ENCODE results near the gene MAP2K5. TPM values are rescaled to one million over a fixed set of nuclear protein-coding genes. Genes with fewer than 3 reads are reported as not detected.

MAP2K5 gene
- polyA plus RNA-seq, 1 donor from 2014 or later: 12.1 TPM

DNA sequence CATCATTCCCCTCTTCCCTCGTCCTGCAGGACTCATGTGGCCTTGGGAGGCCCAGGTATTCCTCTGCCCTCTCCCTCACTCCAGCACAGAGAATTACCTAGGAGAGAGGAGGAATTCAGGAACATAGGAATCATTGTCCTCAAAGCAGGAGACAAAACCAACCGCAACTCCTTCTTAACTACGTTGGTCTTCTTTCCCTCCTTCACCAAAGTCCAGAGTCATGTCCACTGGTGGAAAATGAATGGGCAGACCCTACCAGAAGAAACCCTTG lies 227.8 kb downstream of the MAP2K5 start:
- H3K27me3 ChIP-seq (ENCODE audit: insufficient read depth, low read depth, low read length): peaks cover 6% of the 10 kb centered on the region
- H2AFZ ChIP-seq (ENCODE audit: low read depth, low read length): no peak overlapping the region
- H3K4me3 ChIP-seq (ENCODE audit: low read length): no peak overlapping the region
- H3K9me2 ChIP-seq (ENCODE audit: insufficient read depth, low read length): no peaks in the 10 kb centered on the region
- no peak overlapping the region for H3K27ac ChIP-seq (ENCODE audit: low read length)
- no peak for TF ChIP-seq POLR2AphosphoS5 (IDR thresholded peaks at IDR 0.05)
- TF ChIP-seq TAF1 (IDR thresholded peaks at IDR 0.05; ENCODE audit: low read depth): no peak
- no peak for TF ChIP-seq EZH2 (IDR thresholded peaks at IDR 0.05; ENCODE audit: borderline replicate concordance, insufficient read depth, low read length, poor library complexity, severe bottlenecking)
- TF ChIP-seq, protein P1, sequence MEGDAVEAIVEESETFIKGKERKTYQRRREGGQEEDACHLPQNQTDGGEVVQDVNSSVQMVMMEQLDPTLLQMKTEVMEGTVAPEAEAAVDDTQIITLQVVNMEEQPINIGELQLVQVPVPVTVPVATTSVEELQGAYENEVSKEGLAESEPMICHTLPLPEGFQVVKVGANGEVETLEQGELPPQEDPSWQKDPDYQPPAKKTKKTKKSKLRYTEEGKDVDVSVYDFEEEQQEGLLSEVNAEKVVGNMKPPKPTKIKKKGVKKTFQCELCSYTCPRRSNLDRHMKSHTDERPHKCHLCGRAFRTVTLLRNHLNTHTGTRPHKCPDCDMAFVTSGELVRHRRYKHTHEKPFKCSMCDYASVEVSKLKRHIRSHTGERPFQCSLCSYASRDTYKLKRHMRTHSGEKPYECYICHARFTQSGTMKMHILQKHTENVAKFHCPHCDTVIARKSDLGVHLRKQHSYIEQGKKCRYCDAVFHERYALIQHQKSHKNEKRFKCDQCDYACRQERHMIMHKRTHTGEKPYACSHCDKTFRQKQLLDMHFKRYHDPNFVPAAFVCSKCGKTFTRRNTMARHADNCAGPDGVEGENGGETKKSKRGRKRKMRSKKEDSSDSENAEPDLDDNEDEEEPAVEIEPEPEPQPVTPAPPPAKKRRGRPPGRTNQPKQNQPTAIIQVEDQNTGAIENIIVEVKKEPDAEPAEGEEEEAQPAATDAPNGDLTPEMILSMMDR (IDR thresholded peaks at IDR 0.05; ENCODE audit: poor library complexity, severe bottlenecking): no peak
- TF ChIP-seq, protein P2, sequence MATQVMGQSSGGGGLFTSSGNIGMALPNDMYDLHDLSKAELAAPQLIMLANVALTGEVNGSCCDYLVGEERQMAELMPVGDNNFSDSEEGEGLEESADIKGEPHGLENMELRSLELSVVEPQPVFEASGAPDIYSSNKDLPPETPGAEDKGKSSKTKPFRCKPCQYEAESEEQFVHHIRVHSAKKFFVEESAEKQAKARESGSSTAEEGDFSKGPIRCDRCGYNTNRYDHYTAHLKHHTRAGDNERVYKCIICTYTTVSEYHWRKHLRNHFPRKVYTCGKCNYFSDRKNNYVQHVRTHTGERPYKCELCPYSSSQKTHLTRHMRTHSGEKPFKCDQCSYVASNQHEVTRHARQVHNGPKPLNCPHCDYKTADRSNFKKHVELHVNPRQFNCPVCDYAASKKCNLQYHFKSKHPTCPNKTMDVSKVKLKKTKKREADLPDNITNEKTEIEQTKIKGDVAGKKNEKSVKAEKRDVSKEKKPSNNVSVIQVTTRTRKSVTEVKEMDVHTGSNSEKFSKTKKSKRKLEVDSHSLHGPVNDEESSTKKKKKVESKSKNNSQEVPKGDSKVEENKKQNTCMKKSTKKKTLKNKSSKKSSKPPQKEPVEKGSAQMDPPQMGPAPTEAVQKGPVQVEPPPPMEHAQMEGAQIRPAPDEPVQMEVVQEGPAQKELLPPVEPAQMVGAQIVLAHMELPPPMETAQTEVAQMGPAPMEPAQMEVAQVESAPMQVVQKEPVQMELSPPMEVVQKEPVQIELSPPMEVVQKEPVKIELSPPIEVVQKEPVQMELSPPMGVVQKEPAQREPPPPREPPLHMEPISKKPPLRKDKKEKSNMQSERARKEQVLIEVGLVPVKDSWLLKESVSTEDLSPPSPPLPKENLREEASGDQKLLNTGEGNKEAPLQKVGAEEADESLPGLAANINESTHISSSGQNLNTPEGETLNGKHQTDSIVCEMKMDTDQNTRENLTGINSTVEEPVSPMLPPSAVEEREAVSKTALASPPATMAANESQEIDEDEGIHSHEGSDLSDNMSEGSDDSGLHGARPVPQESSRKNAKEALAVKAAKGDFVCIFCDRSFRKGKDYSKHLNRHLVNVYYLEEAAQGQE (IDR thresholded peaks at IDR 0.05; ENCODE audit: borderline replicate concordance): no peak
- no peak for TF ChIP-seq RAD21 (conservative IDR thresholded peaks at IDR 0.05)
- no peak for TF ChIP-seq MXI1 (conservative IDR thresholded peaks at IDR 0.05; ENCODE audit: poor library complexity, severe bottlenecking)
- no peak overlapping the region for H3K4me2 ChIP-seq (ENCODE audit: low read length)
- H3K79me2 ChIP-seq (replicated peaks; ENCODE audit: insufficient read depth, low read length): no peaks in the 10 kb centered on the region
- H3K9me3 ChIP-seq (ENCODE audit: low read length): no peaks in the 10 kb centered on the region
- no peaks in the 10 kb centered on the region for H3F3A ChIP-seq (ENCODE audit: insufficient read depth, low read length, poor library complexity, severe bottlenecking)
- H3K9ac ChIP-seq (ENCODE audit: low read length): no peak overlapping the region
- H4K20me1 ChIP-seq (ENCODE audit: insufficient read depth): no peaks in the 10 kb centered on the region
- H3K36me3 ChIP-seq (ENCODE audit: insufficient read depth, low read length): no peaks in the 10 kb centered on the region

DNA sequence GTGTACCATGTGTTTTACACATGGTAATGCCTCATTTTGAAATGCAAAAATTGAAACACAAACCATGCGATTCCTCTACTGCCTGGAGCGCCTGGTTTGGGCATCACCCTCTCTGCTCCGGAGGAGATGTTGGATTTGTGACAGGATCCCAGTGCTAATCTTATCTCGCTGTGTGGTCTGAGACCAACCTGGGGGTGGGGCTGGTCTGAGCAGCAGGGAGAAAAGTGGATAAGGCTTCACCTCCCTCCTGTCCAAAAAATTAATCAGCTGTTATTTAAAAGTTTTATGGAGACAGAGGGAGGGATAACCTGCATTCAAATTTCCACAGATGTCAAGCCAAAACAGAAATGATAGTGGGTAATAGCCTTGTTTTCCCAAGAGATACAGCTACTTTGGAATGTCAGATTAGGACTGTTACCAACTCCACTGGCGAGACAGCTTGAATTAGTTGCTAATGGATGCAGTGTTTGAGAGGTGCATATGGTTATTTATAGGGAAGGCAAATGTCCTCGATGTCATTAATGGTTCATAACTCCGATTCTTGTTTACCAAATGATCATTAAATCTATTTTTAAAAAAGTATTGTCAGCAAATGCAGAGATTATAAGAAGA lies 228.8 kb downstream of the MAP2K5 start:
- Histone ChIP-seq H3K27me3 (ENCODE audit: insufficient read depth, low read depth, low read length) (peaks cover 6% of the 10 kb centered on the region), H3K79me2 (replicated peaks; ENCODE audit: insufficient read depth, low read length) (no peaks in the 10 kb centered on the region), H3K9me2 (ENCODE audit: insufficient read depth, low read length) (no peaks in the 10 kb centered on the region), H3K36me3 (ENCODE audit: insufficient read depth, low read length) (no peaks in the 10 kb centered on the region), H3F3A (ENCODE audit: insufficient read depth, low read length, poor library complexity, severe bottlenecking) (no peaks in the 10 kb centered on the region), H2AFZ (ENCODE audit: low read depth, low read length) (no peak overlapping the region), H3K4me3 (ENCODE audit: low read length) (peak overlapping the region; percentile 24), H3K4me2 (ENCODE audit: low read length) (no peak overlapping the region), H3K9me3 (ENCODE audit: low read length) (no peaks in the 10 kb centered on the region), H3K9ac (ENCODE audit: low read length) (no peak overlapping the region), H4K20me1 (ENCODE audit: insufficient read depth) (no peaks in the 10 kb centered on the region), H3K27ac (ENCODE audit: low read length) (no peak overlapping the region)
- no peak for TF ChIP-seq MXI1 (conservative IDR thresholded peaks at IDR 0.05; ENCODE audit: poor library complexity, severe bottlenecking)
- TF ChIP-seq, protein P2 (IDR thresholded peaks at IDR 0.05; ENCODE audit: borderline replicate concordance): peak; percentile 34
- no peak for TF ChIP-seq SMC3 (conservative IDR thresholded peaks at IDR 0.05; ENCODE audit: poor library complexity)
- peak; percentile 27 for TF ChIP-seq EP300 (conservative IDR thresholded peaks at IDR 0.05; ENCODE audit: poor library complexity, severe bottlenecking)
- TF ChIP-seq TAF1 (IDR thresholded peaks at IDR 0.05; ENCODE audit: low read depth): no peak
- TF ChIP-seq RAD21 (conservative IDR thresholded peaks at IDR 0.05): no peak
- no peak for TF ChIP-seq EZH2 (IDR thresholded peaks at IDR 0.05; ENCODE audit: borderline replicate concordance, insufficient read depth, low read length, poor library complexity, severe bottlenecking)
- TF ChIP-seq, protein P1 (IDR thresholded peaks at IDR 0.05; ENCODE audit: poor library complexity, severe bottlenecking): no peak
- no peak for TF ChIP-seq POLR2AphosphoS5 (IDR thresholded peaks at IDR 0.05)
